IPS DF 4.7 (cell line): ENCODE measurements around the gene OR4E2.
"Not testable (repeated sequence)": the region's sequence is repeated elsewhere in the genome, so short reads cannot be mapped to it uniquely, and the experiment has no call there.

Source experiments
- DNase-seq: peaks from one replicate; pipeline ENCODE4 v3.0.0-alpha.2; 2013; ENCODE audit warnings: low spot score; ENCODE audit errors: extremely low read depth

Gene OR4E2

GRCh38 chr14:21697662-21698061 is 44.0 kb downstream of the OR4E2 start:
- DNase-seq, result not testable (repeated sequence)

GRCh38 chr14:21698538-21698937 is 44.9 kb downstream of the OR4E2 start:
- DNase-seq, result not testable (repeated sequence)

- no peak for DNase-seq
Observed at GRCh38 chr14:21699551-21699950, 45.9 kb downstream of the OR4E2 start.

GRCh38 chr14:21702316-21702715 is 48.7 kb downstream of the OR4E2 start:
- DNase-seq, result no peak

- DNase-seq, result no peak
Observed at GRCh38 chr14:21703357-21704326, 50.0 kb downstream of the OR4E2 start.

- DNase-seq, result no peak
Observed at GRCh38 chr14:21704338-21704737, 50.7 kb downstream of the OR4E2 start.

- DNase-seq, result no peak
Observed at GRCh38 chr14:21711360-21711961, 57.8 kb downstream of the OR4E2 start.

- no peak for DNase-seq
Observed at GRCh38 chr14:21712036-21712435, 58.4 kb downstream of the OR4E2 start.

- no peak for DNase-seq
Observed at GRCh38 chr14:21714318-21714929, 60.8 kb downstream of the OR4E2 start.
